ENCODE results near the gene KDM8.
"Not testable (repeated sequence)": the region's sequence is repeated elsewhere in the genome, so short reads cannot be mapped to it uniquely, and the experiment has no call there.

Gene KDM8

DNA sequence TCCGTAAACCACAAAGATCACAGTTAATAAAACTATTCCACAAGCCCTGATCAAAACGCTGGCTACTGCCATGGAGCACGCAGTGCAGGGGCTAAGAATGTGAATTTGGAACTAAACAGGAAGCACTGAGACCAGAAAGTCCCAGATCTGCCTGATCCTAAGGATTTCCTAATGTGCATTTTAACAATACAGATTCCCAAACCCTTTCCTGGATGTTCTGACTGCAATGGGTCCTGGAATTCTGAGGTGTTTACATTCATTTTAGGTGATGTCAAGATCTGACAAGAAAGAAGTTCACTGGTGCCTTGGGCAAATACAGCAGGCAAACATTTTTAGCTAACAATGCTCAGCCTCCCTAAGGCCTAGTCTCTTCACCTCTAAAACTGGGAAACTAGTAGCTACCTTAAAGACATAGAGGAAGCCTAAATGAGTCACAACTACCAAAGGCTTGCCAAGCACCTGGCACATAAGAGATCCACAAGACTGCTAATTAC lies 55.0 kb downstream of the KDM8 start:
- H3K9ac ChIP-seq (ENCODE audit: low read length) = no peak overlapping the region
- H3K27ac ChIP-seq (ENCODE audit: low read depth, low read length) = no peak overlapping the region
- no peak overlapping the region for H3K4me3 ChIP-seq (ENCODE audit: insufficient read depth, low read length, poor library complexity, severe bottlenecking)
- no peaks in the 10 kb centered on the region for H3K9me3 ChIP-seq (ENCODE audit: insufficient read depth, low read length)
- no peaks in the 10 kb centered on the region for H3K79me2 ChIP-seq (ENCODE audit: insufficient read depth, low read length)
- no peak overlapping the region for H3K4me2 ChIP-seq (ENCODE audit: low read depth, low read length, poor library complexity, severe bottlenecking)
- H4K20me1 ChIP-seq (ENCODE audit: low read depth, low read length) = no peaks in the 10 kb centered on the region
- TF ChIP-seq EZH2phosphoT487 (conservative IDR thresholded peaks at IDR 0.05; ENCODE audit: low read length) = no peak
- TF ChIP-seq, protein P1, sequence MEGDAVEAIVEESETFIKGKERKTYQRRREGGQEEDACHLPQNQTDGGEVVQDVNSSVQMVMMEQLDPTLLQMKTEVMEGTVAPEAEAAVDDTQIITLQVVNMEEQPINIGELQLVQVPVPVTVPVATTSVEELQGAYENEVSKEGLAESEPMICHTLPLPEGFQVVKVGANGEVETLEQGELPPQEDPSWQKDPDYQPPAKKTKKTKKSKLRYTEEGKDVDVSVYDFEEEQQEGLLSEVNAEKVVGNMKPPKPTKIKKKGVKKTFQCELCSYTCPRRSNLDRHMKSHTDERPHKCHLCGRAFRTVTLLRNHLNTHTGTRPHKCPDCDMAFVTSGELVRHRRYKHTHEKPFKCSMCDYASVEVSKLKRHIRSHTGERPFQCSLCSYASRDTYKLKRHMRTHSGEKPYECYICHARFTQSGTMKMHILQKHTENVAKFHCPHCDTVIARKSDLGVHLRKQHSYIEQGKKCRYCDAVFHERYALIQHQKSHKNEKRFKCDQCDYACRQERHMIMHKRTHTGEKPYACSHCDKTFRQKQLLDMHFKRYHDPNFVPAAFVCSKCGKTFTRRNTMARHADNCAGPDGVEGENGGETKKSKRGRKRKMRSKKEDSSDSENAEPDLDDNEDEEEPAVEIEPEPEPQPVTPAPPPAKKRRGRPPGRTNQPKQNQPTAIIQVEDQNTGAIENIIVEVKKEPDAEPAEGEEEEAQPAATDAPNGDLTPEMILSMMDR (IDR thresholded peaks at IDR 0.05; ENCODE audit: insufficient read depth, low read length, poor library complexity, severe bottlenecking) = no peak
- H3K27me3 ChIP-seq (ENCODE audit: low read length) = no peaks in the 10 kb centered on the region
- no peak overlapping the region for H2AFZ ChIP-seq (ENCODE audit: low read depth, low read length, severe bottlenecking)
- no peaks in the 10 kb centered on the region for H3K9me2 ChIP-seq (replicated peaks; ENCODE audit: insufficient read depth, low read length)
- H3K36me3 ChIP-seq (ENCODE audit: low read length) = peaks cover 3% of the 10 kb centered on the region; the same call in 1 of the 2 replicates
- H3F3A ChIP-seq (ENCODE audit: insufficient read depth) = no peaks in the 10 kb centered on the region; the same call in 1 of the 2 replicates

DNA sequence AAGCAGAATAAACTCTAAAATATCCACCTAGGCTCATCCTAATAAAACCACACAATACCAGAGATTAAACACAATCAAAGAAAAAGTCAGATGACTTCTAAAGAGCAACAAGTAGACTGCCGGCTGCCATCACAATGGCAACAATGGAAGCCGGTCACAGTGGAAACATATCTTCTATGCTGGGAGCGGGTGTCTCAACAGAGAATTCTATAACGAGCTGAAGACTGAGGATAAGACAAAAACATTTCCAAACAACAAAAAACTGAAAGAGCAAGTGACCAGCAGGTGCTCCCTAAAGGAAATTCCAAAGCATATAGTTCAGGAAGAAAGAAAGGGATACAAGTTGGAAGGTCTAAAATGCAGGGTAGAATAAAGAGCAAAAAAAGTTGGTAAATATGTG lies 56.4 kb downstream of the KDM8 start:
- Histone ChIP-seq H3K9me3 (ENCODE audit: insufficient read depth, low read length) (no peaks in the 10 kb centered on the region), H3K36me3 (ENCODE audit: low read length) (peaks cover 8% of the 10 kb centered on the region; the same call in 1 of the 2 replicates), H2AFZ (ENCODE audit: low read depth, low read length, severe bottlenecking) (no peak overlapping the region), H3K9me2 (replicated peaks; ENCODE audit: insufficient read depth, low read length) (no peaks in the 10 kb centered on the region), H3K27me3 (ENCODE audit: low read length) (no peaks in the 10 kb centered on the region), H4K20me1 (ENCODE audit: low read depth, low read length) (no peaks in the 10 kb centered on the region), H3K4me2 (ENCODE audit: low read depth, low read length, poor library complexity, severe bottlenecking) (no peak overlapping the region), H3F3A (ENCODE audit: insufficient read depth) (no peaks in the 10 kb centered on the region; the same call in 1 of the 2 replicates), H3K9ac (ENCODE audit: low read length) (no peak overlapping the region), H3K27ac (ENCODE audit: low read depth, low read length) (no peak overlapping the region), H3K4me3 (ENCODE audit: insufficient read depth, low read length, poor library complexity, severe bottlenecking) (no peak overlapping the region), H3K79me2 (ENCODE audit: insufficient read depth, low read length) (no peaks in the 10 kb centered on the region)
- TF ChIP-seq, protein P1 (IDR thresholded peaks at IDR 0.05; ENCODE audit: insufficient read depth, low read length, poor library complexity, severe bottlenecking) = no peak
- TF ChIP-seq EZH2phosphoT487 (conservative IDR thresholded peaks at IDR 0.05; ENCODE audit: low read length) = no peak

DNA sequence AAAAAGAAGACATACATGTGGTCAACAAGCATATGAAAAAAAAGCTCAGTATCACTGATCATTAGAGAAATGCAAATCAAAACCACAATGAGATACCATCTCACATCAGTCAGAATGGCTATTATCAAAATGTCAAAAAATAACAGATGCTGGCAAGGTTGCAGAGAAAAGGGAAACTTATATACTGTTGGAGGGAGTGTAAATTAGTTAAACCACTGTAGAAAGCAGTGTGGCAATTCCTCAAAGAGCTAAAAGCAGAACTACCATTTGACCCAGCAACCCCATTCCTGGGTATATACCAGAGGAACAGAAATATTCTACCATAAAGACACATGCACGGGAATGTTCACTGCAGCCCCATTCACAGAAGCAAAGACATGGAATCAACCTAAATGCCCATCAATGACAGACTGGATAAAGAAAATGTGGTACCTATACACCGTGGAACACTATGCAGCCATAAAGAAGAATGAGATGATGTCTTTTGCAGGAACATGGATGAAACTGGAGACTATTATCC lies 59.6 kb downstream of the KDM8 start:
- not testable (repeated sequence) for H3K4me3 ChIP-seq (ENCODE audit: insufficient read depth, low read length, poor library complexity, severe bottlenecking); H4K20me1 ChIP-seq (ENCODE audit: low read depth, low read length); H3K79me2 ChIP-seq (ENCODE audit: insufficient read depth, low read length); H3K36me3 ChIP-seq (ENCODE audit: low read length); H2AFZ ChIP-seq (ENCODE audit: low read depth, low read length, severe bottlenecking); H3K27me3 ChIP-seq (ENCODE audit: low read length); H3K27ac ChIP-seq (ENCODE audit: low read depth, low read length); H3K9me3 ChIP-seq (ENCODE audit: insufficient read depth, low read length); H3K9ac ChIP-seq (ENCODE audit: low read length); H3K9me2 ChIP-seq (replicated peaks; ENCODE audit: insufficient read depth, low read length); H3K4me2 ChIP-seq (ENCODE audit: low read depth, low read length, poor library complexity, severe bottlenecking)
- peaks cover 16% of the 10 kb centered on the region for H3F3A ChIP-seq (ENCODE audit: insufficient read depth)

DNA sequence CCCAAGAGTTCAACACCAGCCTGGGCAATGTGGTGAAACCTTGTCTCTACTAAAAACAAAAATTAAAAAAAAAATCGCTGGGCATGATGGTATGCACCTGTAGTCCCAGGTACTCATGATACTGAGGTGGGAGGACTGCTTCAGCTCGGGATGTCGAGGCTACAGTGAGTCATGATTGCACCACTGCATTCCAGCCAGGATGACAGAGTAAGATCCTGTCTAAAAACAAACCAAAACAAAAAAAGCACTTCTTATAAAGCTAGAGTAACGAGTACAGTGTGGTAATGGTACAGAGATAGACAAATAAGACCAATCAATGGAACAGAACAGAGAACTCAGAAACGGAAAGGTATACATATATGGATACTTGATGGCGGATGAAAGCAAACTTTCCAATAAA lies 60.8 kb downstream of the KDM8 start:
- no peak overlapping the region for H3K4me2 ChIP-seq (ENCODE audit: low read depth, low read length, poor library complexity, severe bottlenecking)
- H3K4me3 ChIP-seq (ENCODE audit: insufficient read depth, low read length, poor library complexity, severe bottlenecking) = no peak overlapping the region
- H3K27ac ChIP-seq (ENCODE audit: low read depth, low read length) = no peak overlapping the region

More for the DNA sequence above, 60.8 kb downstream of the KDM8 start:
- TF ChIP-seq EZH2phosphoT487 (conservative IDR thresholded peaks at IDR 0.05; ENCODE audit: low read length) = no peak
- Histone ChIP-seq H3K9me2 (replicated peaks; ENCODE audit: insufficient read depth, low read length) (no peaks in the 10 kb centered on the region), H3K9ac (ENCODE audit: low read length) (no peak overlapping the region), H3F3A (ENCODE audit: insufficient read depth) (peaks cover 16% of the 10 kb centered on the region), H4K20me1 (ENCODE audit: low read depth, low read length) (no peaks in the 10 kb centered on the region), H3K27me3 (ENCODE audit: low read length) (no peaks in the 10 kb centered on the region), H3K36me3 (ENCODE audit: low read length) (peaks cover 8% of the 10 kb centered on the region; the same call in 1 of the 2 replicates), H2AFZ (ENCODE audit: low read depth, low read length, severe bottlenecking) (no peak overlapping the region), H3K9me3 (ENCODE audit: insufficient read depth, low read length) (no peaks in the 10 kb centered on the region), H3K79me2 (ENCODE audit: insufficient read depth, low read length) (no peaks in the 10 kb centered on the region)
